Activated CD4-positive, alpha-beta T cell treated with anti-CD3 and anti-CD28 coated beads, Interleukin-2, amount 50 U/mL, for 48 hours (primary cell): ENCODE measurements around the gene IFT80.
"Not testable (repeated sequence)": the region's sequence is repeated elsewhere in the genome, so short reads cannot be mapped to it uniquely, and the experiment has no call there.

Source experiments
- DNase-seq, 2 experiments: peaks; one replicate each; pipeline ENCODE4 v3.0.0-alpha.2; 2020

IFT80 gene

GRCh38 chr3:160355826-160356225 is 43.2 kb downstream of the IFT80 start:
- DNase-seq: no peak

GRCh38 chr3:160346511-160346910 is 52.5 kb downstream of the IFT80 start:
- DNase-seq: no peak

DNA sequence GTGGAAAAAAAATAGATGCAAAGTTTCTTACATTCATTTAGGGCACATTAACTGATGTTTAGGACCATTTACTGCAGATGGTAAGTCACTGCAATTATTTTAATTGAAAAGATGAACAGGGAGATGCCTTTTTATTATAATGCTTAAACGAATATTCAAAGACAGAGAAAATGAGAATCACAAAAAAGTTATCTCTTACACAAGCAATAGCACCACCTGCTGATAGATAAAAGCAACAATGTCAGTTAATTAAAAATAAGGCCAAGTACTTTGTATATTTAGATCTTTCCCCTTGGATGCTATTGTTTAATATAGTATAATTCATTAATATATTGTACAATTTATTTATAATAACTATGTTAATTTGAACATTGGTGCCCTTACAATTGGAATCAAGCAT is 55.9 kb downstream of the IFT80 start:
- no peak for DNase-seq

DNA sequence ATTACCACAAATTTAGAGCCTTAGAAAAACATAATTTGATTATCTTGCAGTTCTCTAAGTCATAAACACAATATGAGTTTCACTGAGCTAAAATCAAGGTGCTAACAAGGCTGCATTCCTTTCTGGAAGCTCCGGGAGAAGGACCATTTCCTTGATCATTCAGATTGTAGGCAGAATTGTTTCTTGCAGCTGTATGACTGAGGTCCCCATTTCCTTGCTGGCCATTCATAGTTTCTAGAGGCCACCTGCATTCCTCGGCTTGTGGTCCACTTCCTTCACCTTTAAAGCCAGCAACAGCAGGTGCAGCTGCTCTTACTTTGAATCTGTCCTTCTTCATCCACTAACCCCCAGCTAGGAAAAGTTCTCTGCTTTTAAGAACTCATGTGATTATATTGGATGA is 58.7 kb downstream of the IFT80 start:
- no peak for DNase-seq

DNA sequence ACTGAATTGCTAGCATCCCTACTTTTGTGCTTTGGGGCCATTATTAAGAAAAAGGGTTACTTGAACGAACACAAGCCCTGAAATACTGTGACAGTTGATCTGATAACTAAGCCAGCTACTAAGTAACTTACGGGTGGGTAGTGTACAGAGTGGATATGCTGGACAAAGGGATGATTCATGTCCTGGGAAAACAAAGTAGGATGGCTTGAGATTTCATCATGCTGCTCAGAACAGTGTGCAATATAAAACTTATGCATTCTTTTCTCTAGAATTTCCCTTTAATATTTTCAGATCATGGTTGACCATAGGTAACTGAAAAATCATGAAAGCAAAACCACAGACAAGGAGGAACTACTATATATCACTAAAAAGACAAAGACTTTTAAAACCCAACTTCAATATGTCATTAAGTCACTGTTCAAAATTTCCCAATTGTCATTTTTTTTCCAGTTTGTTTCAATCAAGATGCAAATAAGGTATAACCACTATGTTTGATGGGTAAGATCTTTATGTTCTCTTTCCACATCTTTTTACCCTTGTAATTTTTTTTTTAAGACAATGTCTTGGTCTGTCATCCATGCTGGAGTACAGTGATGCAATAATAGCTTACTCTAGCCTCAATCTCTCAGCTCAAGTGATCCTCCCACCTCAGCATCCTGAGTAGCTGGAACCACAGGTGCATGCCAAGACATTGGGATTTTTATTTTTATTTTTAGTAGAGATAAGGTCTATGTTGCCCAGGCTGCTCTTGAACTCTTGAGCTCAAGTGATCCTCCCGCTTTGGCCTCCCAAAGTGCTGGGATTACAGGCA is 67.7 kb downstream of the IFT80 start:
- DNase-seq: no peak

- no peak for DNase-seq
These were observed 68.3 kb downstream of the IFT80 start for GRCh38 chr3:160330690-160331089.

GRCh38 chr3:160330109-160330508 is 68.9 kb downstream of the IFT80 start:
- no peak for DNase-seq

DNA sequence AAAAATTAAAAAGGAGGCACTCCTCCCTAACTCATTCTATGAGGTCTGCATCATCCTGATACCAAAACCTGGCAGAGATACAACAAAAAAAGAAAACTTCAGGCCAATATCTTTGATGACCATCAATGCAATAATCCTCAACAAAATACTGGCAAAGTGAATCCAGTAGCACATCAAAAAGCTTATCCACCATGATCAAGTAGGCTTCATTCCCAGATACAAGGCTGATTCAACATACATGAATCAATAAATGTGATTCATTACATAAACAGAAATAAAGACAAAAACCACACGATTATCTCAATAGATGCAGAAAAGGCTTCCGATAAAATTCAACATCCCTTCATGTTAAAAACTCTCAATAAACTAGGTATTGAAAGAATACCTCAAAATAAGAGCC is 72.7 kb downstream of the IFT80 start:
- not testable (repeated sequence) for DNase-seq

DNA sequence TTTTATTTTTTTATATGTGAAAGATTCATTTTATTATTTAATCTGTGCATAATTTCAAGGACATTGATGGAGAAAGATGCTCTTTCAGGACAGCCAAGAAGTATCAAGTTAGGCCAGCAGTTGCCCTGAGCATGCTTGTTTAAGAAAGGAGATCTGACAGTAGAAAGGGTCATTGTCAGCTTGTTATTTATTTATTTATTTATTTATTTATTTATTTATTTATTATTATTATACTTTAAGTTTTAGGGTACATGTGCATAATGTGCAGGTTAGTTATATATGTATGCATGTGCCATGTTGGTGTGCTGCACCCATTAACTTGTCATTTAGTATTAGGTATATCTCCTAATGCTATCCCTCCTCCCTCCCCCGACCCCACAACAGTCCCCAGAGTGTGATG is 77.2 kb downstream of the IFT80 start:
- DNase-seq: not testable (repeated sequence)

- no peak for DNase-seq
These were observed 79.7 kb downstream of the IFT80 start for GRCh38 chr3:160319322-160319721.

GRCh38 chr3:160314995-160315394 is 84.0 kb downstream of the IFT80 start:
- no peak for DNase-seq

DNA sequence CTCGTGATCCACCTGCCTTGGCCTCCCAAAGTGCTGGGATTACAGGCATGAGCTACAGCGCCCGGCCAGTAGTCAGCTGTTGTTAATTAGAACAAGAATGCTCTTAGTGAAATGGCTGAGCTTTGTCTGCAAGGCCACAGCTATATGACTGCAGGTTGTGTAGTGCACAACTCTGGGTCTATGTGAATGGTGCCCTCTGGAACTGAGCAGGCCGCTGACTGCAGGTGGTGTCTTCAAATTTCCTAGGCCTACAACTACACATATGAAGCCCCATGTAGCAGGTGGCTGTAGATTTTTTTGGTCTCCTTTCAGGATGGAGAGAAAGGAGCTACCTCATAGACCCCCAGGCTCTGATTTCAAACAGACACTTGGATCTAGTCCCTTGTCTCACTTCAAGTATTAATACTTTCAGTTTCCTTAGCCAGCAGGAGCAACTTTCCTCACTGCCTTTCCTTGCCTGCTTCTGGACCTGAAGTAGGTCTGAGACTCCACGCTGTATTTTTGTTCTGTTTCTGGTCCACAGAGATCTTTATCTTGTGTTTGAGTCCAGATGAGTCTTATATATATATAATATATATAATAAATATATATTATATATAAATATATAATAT is 86.9 kb downstream of the IFT80 start:
- no peak for DNase-seq

GRCh38 chr3:160302806-160303205 is 96.2 kb downstream of the IFT80 start:
- DNase-seq: no peak

DNA sequence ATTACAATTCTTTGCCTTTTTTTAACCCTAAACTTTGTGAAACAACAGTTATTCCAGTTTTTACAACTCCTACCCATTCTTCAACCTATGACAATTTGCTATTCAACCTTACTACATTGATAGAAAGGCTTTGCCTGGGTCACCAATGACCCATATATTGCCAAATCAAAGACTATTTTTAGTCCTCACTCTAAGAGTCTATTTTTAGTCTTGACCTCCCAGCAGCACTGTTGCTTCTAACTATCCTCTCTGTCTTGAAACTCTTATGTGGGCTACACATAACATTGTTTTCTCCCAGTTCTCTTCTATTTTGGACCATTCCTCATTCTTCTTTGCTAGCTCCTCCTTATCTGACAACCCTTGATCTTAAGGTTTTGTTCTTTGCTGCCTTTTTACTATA is 102.4 kb downstream of the IFT80 start:
- DNase-seq: no peak

DNA sequence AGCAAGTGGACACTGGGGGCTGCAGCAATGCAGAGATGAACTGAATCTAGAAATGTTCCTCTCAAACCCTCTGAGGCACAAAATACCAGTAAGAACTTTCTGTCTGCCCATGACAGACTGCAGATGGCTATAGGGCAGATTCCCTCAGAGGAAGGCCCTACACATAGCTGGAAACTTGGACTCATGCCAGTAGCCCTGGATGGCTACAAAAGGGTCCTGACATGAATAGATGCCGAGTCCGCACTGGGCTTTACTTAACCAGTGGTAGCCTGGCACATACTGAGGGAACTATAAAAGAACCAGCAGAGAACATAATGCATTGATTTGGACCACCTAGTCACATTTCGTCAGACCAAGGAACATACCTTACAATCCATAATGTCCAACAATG is 107.1 kb downstream of the IFT80 start:
- DNase-seq: no peak

DNA sequence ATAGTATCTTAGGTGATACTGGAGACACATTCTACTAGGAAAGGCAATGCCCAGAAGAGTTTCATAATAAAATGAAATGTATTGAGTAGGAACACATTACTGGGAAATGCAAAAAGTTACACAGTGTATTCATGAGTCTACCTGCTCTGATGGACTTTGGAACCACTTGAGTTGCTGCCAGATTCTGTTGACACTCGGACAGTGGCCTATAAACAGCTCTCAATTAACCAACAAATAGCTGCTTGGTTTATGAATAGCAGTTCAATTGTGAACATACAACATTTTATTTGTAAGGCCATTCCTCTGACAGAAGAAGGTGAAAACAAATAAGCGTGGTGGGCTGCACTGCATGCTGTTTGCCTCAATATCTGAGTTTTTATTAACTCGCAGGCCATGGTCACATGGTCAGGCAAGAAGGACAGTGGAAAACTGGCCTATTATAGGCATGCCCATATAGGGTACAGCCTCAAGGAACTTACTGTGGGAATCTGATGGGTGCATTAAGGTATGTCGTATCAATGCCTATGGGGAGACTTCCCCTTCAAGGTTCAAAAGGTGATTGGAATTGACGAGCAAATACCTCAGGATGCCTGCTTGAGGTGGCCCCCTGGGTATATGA is 107.6 kb downstream of the IFT80 start:
- no peak for DNase-seq

GRCh38 chr3:160287666-160288065 is 111.4 kb downstream of the IFT80 start:
- DNase-seq: no peak

- DNase-seq: no peak
These were observed 112.8 kb downstream of the IFT80 start for GRCh38 chr3:160286231-160286630.

GRCh38 chr3:160280836-160281235 is 118.2 kb downstream of the IFT80 start:
- no peak for DNase-seq

- DNase-seq: no peak
These were observed 119.4 kb downstream of the IFT80 start for GRCh38 chr3:160279657-160280056.

DNA sequence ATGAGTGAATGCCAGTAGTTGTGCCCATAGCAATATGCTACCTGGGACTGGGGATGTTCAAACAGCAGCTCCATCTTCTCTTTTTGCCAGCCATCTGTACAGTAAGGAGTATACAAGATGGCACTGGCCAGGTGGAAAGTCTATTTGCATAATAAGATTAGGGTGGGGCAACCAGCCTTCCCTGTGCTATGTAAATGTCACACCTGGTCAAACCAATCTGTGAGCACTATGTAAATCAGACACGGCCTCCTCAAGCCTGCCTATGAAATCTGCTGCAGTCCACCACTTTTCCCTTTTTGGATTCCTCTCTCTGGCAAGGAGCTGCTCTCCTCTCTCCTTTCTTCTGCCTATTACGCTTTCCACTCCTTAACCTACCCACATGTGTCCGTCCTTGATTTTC is 120.8 kb downstream of the IFT80 start:
- no peak for DNase-seq

GRCh38 chr3:160265088-160265487 is 133.9 kb downstream of the IFT80 start:
- no peak for DNase-seq

GRCh38 chr3:160260587-160261270 is 138.3 kb downstream of the IFT80 start:
- DNase-seq: no peak

DNA sequence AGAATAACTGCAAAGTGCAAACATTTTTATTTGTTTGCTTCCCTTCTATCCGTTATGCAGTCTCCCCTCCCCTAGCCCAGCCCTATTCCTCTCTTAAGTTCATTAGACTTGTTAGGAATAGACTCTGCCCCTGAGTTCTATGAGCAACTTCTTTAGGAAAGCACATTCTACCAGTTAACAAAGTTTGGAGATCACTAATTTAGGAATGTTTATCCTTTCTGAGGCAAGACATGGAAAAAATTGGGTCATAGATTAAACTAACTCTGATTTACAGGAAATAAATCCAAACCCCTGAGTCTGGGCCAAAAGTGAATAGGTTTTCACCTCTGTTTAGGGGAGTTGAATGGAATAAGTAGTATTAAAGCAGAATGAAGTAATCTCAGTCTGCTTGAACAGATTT is 139.4 kb downstream of the IFT80 start:
- no peak for DNase-seq
